H9 (cell line): Measurements from ENCODE around the gene HLX. TPM values are rescaled to one million over a fixed set of nuclear protein-coding genes. Genes with fewer than 3 reads are reported as not detected.
A peak's percentile ranks its signal among the peaks of the same experiment; 100 is the strongest.

Source experiments
- DNase-seq: peaks from one replicate; pipeline ENCODE4 v3.0.0-alpha.2; 2017
- H2AFZ ChIP-seq: one replicate; pipeline ENCODE4 v1.6.1; 2013; ENCODE audit warnings: mild to moderate bottlenecking, low read length, control low read depth, moderate library complexity
- H2AK5ac ChIP-seq: 2 replicates; pipeline ENCODE4 v1.6.1; 2013; ENCODE audit warnings: low read length, control low read depth, mixed read lengths; ENCODE audit not compliant: insufficient read length
- H2BK120ac ChIP-seq: one replicate; pipeline ENCODE4 v1.6.1; 2013; ENCODE audit warnings: low read depth, mild to moderate bottlenecking, low read length, control low read depth, inconsistent platforms; ENCODE audit not compliant: poor library complexity, severe bottlenecking
- H2BK12ac ChIP-seq: 2 replicates; pipeline ENCODE4 v1.6.1; 2013; ENCODE audit warnings: low read length, control low read depth, mixed read lengths, low read depth; ENCODE audit not compliant: insufficient read length
- H2BK15ac ChIP-seq: 2 replicates; pipeline ENCODE4 v1.6.1; 2013; ENCODE audit warnings: low read depth, low read length, control low read depth
- H2BK20ac ChIP-seq: one replicate; pipeline ENCODE4 v1.6.1; 2013; ENCODE audit warnings: low read depth, mild to moderate bottlenecking, low read length, control low read depth, inconsistent platforms; ENCODE audit not compliant: poor library complexity, severe bottlenecking
- H2BK5ac ChIP-seq: 2 replicates; pipeline ENCODE4 v1.6.1; 2013; ENCODE audit warnings: low read length, control low read depth, mixed read lengths; ENCODE audit not compliant: insufficient read length
- H3K14ac ChIP-seq: 2 replicates; pipeline ENCODE4 v1.6.1; 2013; ENCODE audit warnings: low read length, control low read depth; ENCODE audit not compliant: insufficient read depth
- H3K18ac ChIP-seq: 2 replicates; pipeline ENCODE4 v1.6.1; 2013; ENCODE audit warnings: low read depth, mild to moderate bottlenecking, mixed read lengths, low read length, control low read depth; ENCODE audit not compliant: insufficient read length
- H3K23ac ChIP-seq: 2 replicates; pipeline ENCODE4 v1.6.1; 2013; ENCODE audit warnings: low read length, control low read depth, mixed read lengths, low read depth; ENCODE audit not compliant: insufficient read length
- H3K23me2 ChIP-seq: 2 replicates; pipeline ENCODE4 v1.6.1; 2013; ENCODE audit warnings: low read depth, mild to moderate bottlenecking, mixed read lengths, low read length, control low read depth; ENCODE audit not compliant: insufficient read length, poor library complexity, severe bottlenecking
- H3K27ac ChIP-seq: 2 replicates; pipeline ENCODE4 v1.5.1; 2013; ENCODE audit warnings: low read length, control low read depth, mixed read lengths, low read depth; ENCODE audit not compliant: insufficient read length
- H3K27me3 ChIP-seq: 2 replicates; pipeline ENCODE4 v1.6.1; 2013; ENCODE audit warnings: low read length, control low read depth, inconsistent platforms; ENCODE audit not compliant: insufficient read depth
- H3K4ac ChIP-seq: 2 replicates; pipeline ENCODE4 v1.6.1; 2013; ENCODE audit warnings: low read depth, mild to moderate bottlenecking, control low read depth, inconsistent platforms, low read length, moderate library complexity
- H3K4me1 ChIP-seq: 2 replicates; pipeline ENCODE4 v1.6.1; 2013; ENCODE audit warnings: low read length, control low read depth, inconsistent platforms; ENCODE audit not compliant: insufficient read depth
- H3K4me2 ChIP-seq: 2 replicates; pipeline ENCODE4 v1.6.1; 2013; ENCODE audit warnings: low read length, control low read depth, mixed read lengths; ENCODE audit not compliant: insufficient read length, insufficient read depth
- H3K56ac ChIP-seq: 2 replicates; pipeline ENCODE4 v1.6.1; 2013; ENCODE audit warnings: low read depth, mild to moderate bottlenecking, mixed read lengths, low read length, control low read depth; ENCODE audit not compliant: insufficient read length
- H3K79me1 ChIP-seq: 2 replicates; pipeline ENCODE4 v1.6.1; 2013; ENCODE audit warnings: low read depth, mild to moderate bottlenecking, moderate library complexity, low read length, control low read depth, inconsistent platforms; ENCODE audit not compliant: insufficient read depth, poor library complexity, severe bottlenecking
- H3K79me2 ChIP-seq: 2 replicates; pipeline ENCODE4 v1.6.1; 2013; ENCODE audit warnings: low read length, control low read depth, inconsistent platforms; ENCODE audit not compliant: insufficient read depth
- H3K9ac ChIP-seq: 2 replicates; pipeline ENCODE4 v1.6.1; 2013; ENCODE audit warnings: low read length, control low read depth, mixed read lengths; ENCODE audit not compliant: insufficient read length; ENCODE audit errors: extremely low read depth
- H3K9me3 ChIP-seq: one replicate; pipeline ENCODE4 v1.6.1; 2013; ENCODE audit warnings: low read depth, low read length, inconsistent platforms; ENCODE audit not compliant: control insufficient read depth
- H3T11ph ChIP-seq: one replicate; pipeline ENCODE4 v1.6.1; 2013; ENCODE audit warnings: mild to moderate bottlenecking, low read length, control low read depth, inconsistent platforms
- H4K20me1 ChIP-seq: one replicate; pipeline ENCODE4 v1.6.1; 2013; ENCODE audit not compliant: control insufficient read depth, insufficient read length, insufficient read depth
- H4K5ac ChIP-seq: 2 replicates; pipeline ENCODE4 v1.6.1; 2013; ENCODE audit warnings: low read depth, mild to moderate bottlenecking, mixed read lengths, low read length, control low read depth; ENCODE audit not compliant: insufficient read length
- H4K8ac ChIP-seq: replicated peaks from 2 replicates; pipeline ENCODE4 v1.6.1; 2013; ENCODE audit warnings: low read length, control low read depth, mixed read lengths, low read depth; ENCODE audit not compliant: insufficient read length
- H4K91ac ChIP-seq: 2 replicates; pipeline ENCODE4 v1.6.1; 2013; ENCODE audit warnings: low read depth, mild to moderate bottlenecking, moderate library complexity, mixed read lengths, low read length, control low read depth; ENCODE audit not compliant: insufficient read length
- H3K27ac Mint-ChIP-seq, 3 experiments: 2 replicates in 2 of 3; 3 replicates in 1 of 3; pipeline ENCODE4 v1.8.0; 2020 to 2021; ENCODE audit warnings: mixed read lengths in 3 of 3, mild to moderate bottlenecking in 1 of 3, moderate library complexity in 1 of 3
- H3K27me3 Mint-ChIP-seq: 2 replicates; pipeline ENCODE4 v1.8.0; 2021; ENCODE audit warnings: low read depth, mild to moderate bottlenecking, moderate library complexity, mixed read lengths
- H3K36me3 Mint-ChIP-seq, 3 experiments: 2 replicates in 2 of 3; 3 replicates in 1 of 3; pipeline ENCODE4 v1.8.0; 2020 to 2021; ENCODE audit warnings: low read depth in 3 of 3, mixed read lengths in 3 of 3; ENCODE audit not compliant: insufficient read depth in 1 of 3
- H3K4me1 Mint-ChIP-seq, 2 experiments: 2 replicates each; pipeline ENCODE4 v1.8.0; 2020; ENCODE audit warnings: mixed read lengths in 2 of 2
- H3K4me3 Mint-ChIP-seq, 2 experiments: 2 replicates in 1 of 2; 3 replicates in 1 of 2; pipeline ENCODE4 v1.8.0; 2020 to 2021; ENCODE audit warnings: mild to moderate bottlenecking in 2 of 2, mixed read lengths in 2 of 2, moderate library complexity in 1 of 2
- H3K9me3 Mint-ChIP-seq, 2 experiments: 2 replicates in 1 of 2; 3 replicates in 1 of 2; pipeline ENCODE4 v1.8.0; 2020; ENCODE audit warnings: mild to moderate bottlenecking in 2 of 2, mixed read lengths in 2 of 2, moderate library complexity in 1 of 2
- WGBS: extraction: QIAGEN DNeasy Blood & Tissue Kit; methylation state at CpG from one replicate; pipeline ENCODE4 v1.1.7; 2013; ENCODE audit warnings: missing lambda C conversion rate, low lambda C conversion rate, mixed read lengths; ENCODE audit not compliant: insufficient read length; ENCODE audit errors: extremely low coverage; 5-methylcytosine and 5-hydroxymethylcytosine counted together
- total RNA-seq: library from RNA; stranded (reverse); gene quantifications from 2 replicates; pipeline ENCODE4 v1.2.1, GENCODE V29; 2021
- TF ChIP-seq, protein P1 (sequence below): fragments of 200-600 bp; sonication (generic); conservative IDR thresholded peaks from 3 replicates; pipeline ENCODE4 v1.8.0; 2021; ENCODE audit warnings: antibody characterized with exemption, mild to moderate bottlenecking

HLX gene
- total RNA-seq, 1 experiment from 2014 or later = 0.37 TPM

DNA sequence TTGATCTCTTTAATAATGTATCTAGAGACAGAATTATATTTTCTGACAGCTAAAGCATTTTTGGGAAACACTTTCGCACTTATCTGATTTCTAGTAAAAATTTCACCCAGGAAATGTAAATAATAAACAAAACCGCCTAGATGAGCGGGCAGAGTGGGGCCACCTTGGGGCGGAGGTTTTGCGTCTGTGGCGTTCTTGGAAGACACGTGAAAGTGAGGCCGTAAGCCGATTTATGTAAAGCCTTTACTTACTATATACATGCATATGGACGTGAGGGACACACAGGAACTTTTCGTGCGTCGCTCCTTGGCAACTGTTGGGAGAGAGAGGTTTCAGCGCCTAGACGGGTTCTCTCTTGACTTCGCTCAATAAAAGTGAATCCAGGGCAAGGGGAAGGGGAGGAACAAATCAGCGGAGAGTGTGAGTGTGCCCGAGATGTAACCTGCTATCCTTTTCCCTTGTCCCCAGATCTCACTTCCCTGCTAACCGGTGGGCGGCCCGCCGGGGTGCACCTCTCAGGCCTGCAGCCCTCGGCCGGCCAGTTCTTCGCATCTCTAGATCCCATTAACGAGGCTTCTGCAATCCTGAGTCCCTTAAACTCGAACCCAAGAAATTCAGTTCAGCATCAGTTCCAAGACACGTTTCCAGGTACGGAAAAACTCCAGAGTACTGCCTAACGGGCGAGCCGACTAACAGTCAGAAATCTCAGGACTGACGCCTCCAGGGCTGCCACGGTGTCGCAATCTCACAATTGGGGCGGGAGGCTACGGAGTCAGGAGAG is 1.7 kb downstream of the HLX start:
- Histone ChIP-seq H2AFZ (no peak overlapping the region), H3K27ac (no peak overlapping the region), H2BK15ac (no peak overlapping the region), H4K20me1 (no peaks in the 10 kb centered on the region), H3T11ph (no peak overlapping the region), H3K4ac (no peak overlapping the region), H2BK12ac (no peak overlapping the region), H3K18ac (no peak overlapping the region), H3K23ac (no peak overlapping the region), H4K8ac (no peak overlapping the region), H4K5ac (no peak overlapping the region), H3K79me2 (no peaks in the 10 kb centered on the region), H2BK120ac (no peak overlapping the region), H3K23me2 (peaks cover 16% of the 10 kb centered on the region), H2AK5ac (no peak overlapping the region), H3K14ac (no peak overlapping the region), H3K9ac (no peak overlapping the region), H3K27me3 (peaks cover 93% of the 10 kb centered on the region), H2BK5ac (no peak overlapping the region), H4K91ac (no peak overlapping the region), H2BK20ac (no peak overlapping the region), H3K4me1 (no peaks in the 10 kb centered on the region), H3K79me1 (no peaks in the 10 kb centered on the region), H3K4me2 (peak overlapping the region; percentile 42), H3K9me3 (no peaks in the 10 kb centered on the region), H3K56ac (no peak overlapping the region)
- TF ChIP-seq, protein P1, sequence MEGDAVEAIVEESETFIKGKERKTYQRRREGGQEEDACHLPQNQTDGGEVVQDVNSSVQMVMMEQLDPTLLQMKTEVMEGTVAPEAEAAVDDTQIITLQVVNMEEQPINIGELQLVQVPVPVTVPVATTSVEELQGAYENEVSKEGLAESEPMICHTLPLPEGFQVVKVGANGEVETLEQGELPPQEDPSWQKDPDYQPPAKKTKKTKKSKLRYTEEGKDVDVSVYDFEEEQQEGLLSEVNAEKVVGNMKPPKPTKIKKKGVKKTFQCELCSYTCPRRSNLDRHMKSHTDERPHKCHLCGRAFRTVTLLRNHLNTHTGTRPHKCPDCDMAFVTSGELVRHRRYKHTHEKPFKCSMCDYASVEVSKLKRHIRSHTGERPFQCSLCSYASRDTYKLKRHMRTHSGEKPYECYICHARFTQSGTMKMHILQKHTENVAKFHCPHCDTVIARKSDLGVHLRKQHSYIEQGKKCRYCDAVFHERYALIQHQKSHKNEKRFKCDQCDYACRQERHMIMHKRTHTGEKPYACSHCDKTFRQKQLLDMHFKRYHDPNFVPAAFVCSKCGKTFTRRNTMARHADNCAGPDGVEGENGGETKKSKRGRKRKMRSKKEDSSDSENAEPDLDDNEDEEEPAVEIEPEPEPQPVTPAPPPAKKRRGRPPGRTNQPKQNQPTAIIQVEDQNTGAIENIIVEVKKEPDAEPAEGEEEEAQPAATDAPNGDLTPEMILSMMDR = no peak
- Mint-ChIP-seq H3K9me3 (peaks cover 0 to 3% of the 10 kb centered on the region in 2 experiments; a peak in 1 of 5 replicates), H3K4me3 (peak overlapping the region; percentile 44 to 66; a peak in 4 of 5 replicates), H3K4me1 (peaks cover 55 to 75% of the 10 kb centered on the region in 2 experiments), H3K36me3 (no peaks in the 10 kb centered on the region; a peak in 2 of 7 replicates), H3K27ac (no peak overlapping the region; a peak in 1 of 7 replicates), H3K27me3 (peaks cover 100% of the 10 kb centered on the region)
- DNase-seq = peak; percentile 57
- WGBS = no CpG with 5 or more reads among the region's 37 CpGs
